Right lobe of liver (tissue), 4 donors: ENCODE measurements around the gene INMT.

Source experiments
- CTCF ChIP-seq, 4 donors: fragments of 200-600 bp in 3 of 4; fragments of 450-650 bp in 1 of 4; IDR thresholded peaks; one replicate each; pipeline versions ENCODE4 v1.5.1 to v1.8.0; 2016 to 2022; ENCODE audit warnings: antibody characterized with exemption in 4 of 4, mild to moderate bottlenecking in 2 of 4
- POLR2A ChIP-seq: fragments of 450-650 bp; IDR thresholded peaks from one replicate; pipeline ENCODE4 v1.6.1; 2017; ENCODE audit warnings: antibody characterized with exemption, mild to moderate bottlenecking
- donor health status: DM: no; HTN: no; CAD: no.
- donor health status: DM: no; HTN: no; CAD: no.
- donor health status: DM: no; HTN: yes; CAD: no.

- TF ChIP-seq POLR2A (no peak), CTCF (IDR thresholded peaks at IDR 0.05) (no peak)
Measured at GRCh38 chr7:30752979-30753378, 1.0 kb downstream of the INMT start.
